Measurements from ENCODE around the gene CLCC1.

GRCh38 chr1:108916788-108917187, 46.5 kb downstream of the CLCC1 start:
- TF ChIP-seq POLR2A (IDR thresholded peaks at IDR 0.05; ENCODE audit: borderline replicate concordance, extremely low read depth, insufficient read depth, insufficient read length): no peak
- TF ChIP-seq REST (IDR thresholded peaks at IDR 0.05; ENCODE audit: low read depth): no peak
- TF ChIP-seq, protein P1, sequence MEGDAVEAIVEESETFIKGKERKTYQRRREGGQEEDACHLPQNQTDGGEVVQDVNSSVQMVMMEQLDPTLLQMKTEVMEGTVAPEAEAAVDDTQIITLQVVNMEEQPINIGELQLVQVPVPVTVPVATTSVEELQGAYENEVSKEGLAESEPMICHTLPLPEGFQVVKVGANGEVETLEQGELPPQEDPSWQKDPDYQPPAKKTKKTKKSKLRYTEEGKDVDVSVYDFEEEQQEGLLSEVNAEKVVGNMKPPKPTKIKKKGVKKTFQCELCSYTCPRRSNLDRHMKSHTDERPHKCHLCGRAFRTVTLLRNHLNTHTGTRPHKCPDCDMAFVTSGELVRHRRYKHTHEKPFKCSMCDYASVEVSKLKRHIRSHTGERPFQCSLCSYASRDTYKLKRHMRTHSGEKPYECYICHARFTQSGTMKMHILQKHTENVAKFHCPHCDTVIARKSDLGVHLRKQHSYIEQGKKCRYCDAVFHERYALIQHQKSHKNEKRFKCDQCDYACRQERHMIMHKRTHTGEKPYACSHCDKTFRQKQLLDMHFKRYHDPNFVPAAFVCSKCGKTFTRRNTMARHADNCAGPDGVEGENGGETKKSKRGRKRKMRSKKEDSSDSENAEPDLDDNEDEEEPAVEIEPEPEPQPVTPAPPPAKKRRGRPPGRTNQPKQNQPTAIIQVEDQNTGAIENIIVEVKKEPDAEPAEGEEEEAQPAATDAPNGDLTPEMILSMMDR (IDR thresholded peaks at IDR 0.05 in 2 of 3, conservative IDR thresholded peaks at IDR 0.05 in 1 of 3; ENCODE audit: borderline replicate concordance in 1 of 3, insufficient read depth in 1 of 3, low read depth in 2 of 3, low read length in 2 of 3): no peak
